GM23338 (cell line): Measurements from ENCODE around the gene PPHLN1. TPM values are rescaled to one million over a fixed set of nuclear protein-coding genes. Genes with fewer than 3 reads are reported as not detected.

ENCODE experiments used
- ATAC-seq: fragments of 200-7000 bp; cut with Tn5 transposase; 3 replicates; pipeline ENCODE4 v1.9.1; 2020
- DNase-seq: peaks from one replicate; pipeline ENCODE4 v3.0.0-alpha.2; 2015; ENCODE audit warnings: low spot score
- H2AFZ ChIP-seq: fragments of 200-600 bp; sonication (generic); 2 replicates; pipeline ENCODE4 v1.8.0; 2016; ENCODE audit warnings: antibody characterized with exemption, mild to moderate bottlenecking, moderate library complexity
- H3F3A ChIP-seq: fragments of 200-600 bp; sonication (generic); replicated peaks from 2 replicates; pipeline ENCODE4 v1.8.0; 2017; ENCODE audit warnings: antibody characterized with exemption, mixed run types, low read depth
- H3K27ac ChIP-seq: fragments of 200-600 bp; sonication (generic); 2 replicates; pipeline ENCODE4 v1.6.1; 2016; ENCODE audit warnings: low read depth
- H3K27me3 ChIP-seq: fragments of 200-600 bp; sonication (generic); 2 replicates; pipeline ENCODE4 v1.8.0; 2016; ENCODE audit warnings: mild to moderate bottlenecking, mixed run types, moderate library complexity; ENCODE audit not compliant: insufficient read depth
- H3K36me3 ChIP-seq: fragments of 200-600 bp; sonication (generic); 2 replicates; pipeline ENCODE4 v1.8.0; 2016; ENCODE audit warnings: mild to moderate bottlenecking; ENCODE audit not compliant: insufficient read depth
- H3K4me1 ChIP-seq: fragments of 200-600 bp; sonication (generic); 2 replicates; pipeline ENCODE4 v1.8.0; 2016; ENCODE audit warnings: mild to moderate bottlenecking, moderate library complexity; ENCODE audit not compliant: insufficient read depth
- H3K4me2 ChIP-seq: fragments of 200-600 bp; sonication (generic); 2 replicates; pipeline ENCODE4 v1.7.1; 2017; ENCODE audit warnings: mixed run types
- H3K4me3 ChIP-seq: fragments of 200-600 bp; sonication (generic); 2 replicates; pipeline ENCODE4 v1.6.1; 2016; ENCODE audit warnings: mixed run types
- H3K79me2 ChIP-seq: fragments of 200-600 bp; sonication (generic); replicated peaks from 2 replicates; pipeline ENCODE4 v1.8.0; 2017; ENCODE audit warnings: mild to moderate bottlenecking; ENCODE audit not compliant: insufficient read depth
- H3K9me2 ChIP-seq: fragments of 200-600 bp; sonication (generic); 2 replicates; pipeline ENCODE4 v1.8.0; 2017; ENCODE audit not compliant: insufficient read depth
- H4K20me1 ChIP-seq: fragments of 200-600 bp; sonication (generic); replicated peaks from 2 replicates; pipeline ENCODE4 v1.8.0; 2017; ENCODE audit warnings: mild to moderate bottlenecking; ENCODE audit not compliant: insufficient read depth
- H3K27ac Mint-ChIP-seq: 2 replicates; pipeline ENCODE4 v1.8.0; 2020; ENCODE audit warnings: inconsistent platforms, mild to moderate bottlenecking, moderate library complexity, mixed read lengths
- H3K27me3 Mint-ChIP-seq: 3 replicates; pipeline ENCODE4 v1.8.0; 2022; ENCODE audit warnings: low read depth, mild to moderate bottlenecking, moderate library complexity, mixed read lengths, inconsistent platforms; ENCODE audit not compliant: insufficient read depth, poor library complexity
- H3K36me3 Mint-ChIP-seq: 3 replicates; pipeline ENCODE4 v1.8.0; 2021; ENCODE audit warnings: low read depth, mild to moderate bottlenecking, inconsistent platforms, moderate library complexity, mixed read lengths
- H3K4me1 Mint-ChIP-seq: 3 replicates; pipeline ENCODE4 v1.8.0; 2020; ENCODE audit warnings: mild to moderate bottlenecking, inconsistent platforms, mixed read lengths
- H3K4me3 Mint-ChIP-seq: 3 replicates; pipeline ENCODE4 v1.8.0; 2021; ENCODE audit warnings: moderate library complexity, mild to moderate bottlenecking, inconsistent platforms, mixed read lengths
- H3K9me3 Mint-ChIP-seq: 3 replicates; pipeline ENCODE4 v1.8.0; 2020; ENCODE audit warnings: moderate library complexity, mild to moderate bottlenecking, inconsistent platforms, mixed read lengths
- EZH2 ChIP-seq: fragments of 200-600 bp; sonication (generic); IDR thresholded peaks from one replicate; pipeline ENCODE4 v1.8.0; 2017; ENCODE audit warnings: antibody characterized with exemption, mild to moderate bottlenecking, low read depth; ENCODE audit not compliant: unreplicated experiment
- EZH2phosphoT487 ChIP-seq: fragments of 200-600 bp; sonication (generic); IDR thresholded peaks from one replicate; pipeline ENCODE4 v1.8.1; 2018; ENCODE audit warnings: antibody characterized with exemption; ENCODE audit not compliant: unreplicated experiment
- JUNB ChIP-seq: IDR thresholded peaks from one replicate; pipeline ENCODE4 v1.6.1; 2016; ENCODE audit warnings: antibody characterized with exemption; ENCODE audit not compliant: unreplicated experiment
- NANOG ChIP-seq: IDR thresholded peaks from 2 replicates; pipeline ENCODE4 v1.6.1; 2016; ENCODE audit warnings: antibody characterized with exemption, borderline replicate concordance
- ZNF114 ChIP-seq: fragments of 250-450 bp; sonication (Bioruptor Pico); IDR thresholded peaks from 2 replicates; pipeline ENCODE4 v1.5.0; 2020; ENCODE audit warnings: mild to moderate bottlenecking, moderate library complexity
- polyA plus RNA-seq: library from polyadenylated mRNA; unstranded; fragments of >200 nt; fragmentation: Nextera tagmentation; extraction: Ambion mirVana; gene quantifications from 2 replicates; pipeline ENCODE4 v1.2.1, GENCODE V29; 2016
- total RNA-seq: library from RNA; depleted of rRNA; stranded (reverse); fragments of >200 nt; shearing (Covaris generic); gene quantifications from 2 replicates; pipeline ENCODE4 v1.2.3, GENCODE V29; 2014
- TF ChIP-seq, protein P1 (sequence below): fragments of 250-450 bp; sonication (Bioruptor Pico); IDR thresholded peaks from 2 replicates; pipeline ENCODE4 v1.5.0; 2020; ENCODE audit warnings: mild to moderate bottlenecking, moderate library complexity

Gene PPHLN1
- total and polyA plus RNA-seq, 2 experiments from 2014 or later, result 93.0 to 103 TPM

DNA sequence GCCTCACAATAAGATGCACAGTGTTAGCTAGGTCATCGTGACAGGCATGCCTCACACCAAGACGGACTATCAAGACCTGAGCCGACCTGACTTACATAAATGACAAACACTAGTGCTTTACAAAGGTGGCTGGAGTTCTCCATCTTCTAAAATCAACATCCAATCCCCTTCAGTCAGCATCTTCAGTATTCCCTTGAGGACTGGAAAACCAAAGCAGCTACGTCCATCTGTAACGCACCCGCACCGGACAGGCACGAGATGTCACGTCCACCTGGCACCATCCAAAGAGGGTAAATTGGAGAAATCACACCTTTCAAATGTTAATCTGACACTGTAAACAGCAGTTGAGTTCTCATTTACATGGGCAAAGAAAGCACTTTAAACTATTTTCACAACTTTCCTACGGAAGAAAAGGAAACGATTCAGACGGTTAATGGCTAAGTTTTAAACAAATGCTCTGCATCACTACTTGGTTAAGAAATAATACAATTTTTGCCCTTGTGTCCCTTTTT is 133.4 kb downstream of the PPHLN1 start:
- Histone ChIP-seq H4K20me1 (peaks cover 27% of the 10 kb centered on the region; the same call in 1 of the 2 replicates), H3K27me3 (no peaks in the 10 kb centered on the region), H2AFZ (no peak overlapping the region), H3K4me2 (peak overlapping the region; percentile 69), H3K27ac (peak overlapping the region; percentile 26; the same call in 1 of the 2 replicates), H3K36me3 (peaks cover 14% of the 10 kb centered on the region; the same call in 1 of the 2 replicates), H3K4me1 (peaks cover 40% of the 10 kb centered on the region), H3K9me2 (no peaks in the 10 kb centered on the region), H3K79me2 (peaks cover 9% of the 10 kb centered on the region), H3K4me3 (peak overlapping the region; percentile 37), H3F3A (peaks cover 7% of the 10 kb centered on the region; the same call in 1 of the 2 replicates)
- H3K27ac Mint-ChIP-seq, result no peak overlapping the region
- H3K4me3 Mint-ChIP-seq, result no peak overlapping the region
- H3K4me1 Mint-ChIP-seq, result peaks cover 36% of the 10 kb centered on the region
- H3K9me3 Mint-ChIP-seq, result no peaks in the 10 kb centered on the region; the same call in 2 of the 3 replicates
- peak; percentile 20 for ATAC-seq
- peaks cover 73% of the 10 kb centered on the region for H3K36me3 Mint-ChIP-seq
- TF ChIP-seq ZNF114 (no peak), NANOG (peak; percentile 98), EZH2 (no peak)
- TF ChIP-seq, protein P1, sequence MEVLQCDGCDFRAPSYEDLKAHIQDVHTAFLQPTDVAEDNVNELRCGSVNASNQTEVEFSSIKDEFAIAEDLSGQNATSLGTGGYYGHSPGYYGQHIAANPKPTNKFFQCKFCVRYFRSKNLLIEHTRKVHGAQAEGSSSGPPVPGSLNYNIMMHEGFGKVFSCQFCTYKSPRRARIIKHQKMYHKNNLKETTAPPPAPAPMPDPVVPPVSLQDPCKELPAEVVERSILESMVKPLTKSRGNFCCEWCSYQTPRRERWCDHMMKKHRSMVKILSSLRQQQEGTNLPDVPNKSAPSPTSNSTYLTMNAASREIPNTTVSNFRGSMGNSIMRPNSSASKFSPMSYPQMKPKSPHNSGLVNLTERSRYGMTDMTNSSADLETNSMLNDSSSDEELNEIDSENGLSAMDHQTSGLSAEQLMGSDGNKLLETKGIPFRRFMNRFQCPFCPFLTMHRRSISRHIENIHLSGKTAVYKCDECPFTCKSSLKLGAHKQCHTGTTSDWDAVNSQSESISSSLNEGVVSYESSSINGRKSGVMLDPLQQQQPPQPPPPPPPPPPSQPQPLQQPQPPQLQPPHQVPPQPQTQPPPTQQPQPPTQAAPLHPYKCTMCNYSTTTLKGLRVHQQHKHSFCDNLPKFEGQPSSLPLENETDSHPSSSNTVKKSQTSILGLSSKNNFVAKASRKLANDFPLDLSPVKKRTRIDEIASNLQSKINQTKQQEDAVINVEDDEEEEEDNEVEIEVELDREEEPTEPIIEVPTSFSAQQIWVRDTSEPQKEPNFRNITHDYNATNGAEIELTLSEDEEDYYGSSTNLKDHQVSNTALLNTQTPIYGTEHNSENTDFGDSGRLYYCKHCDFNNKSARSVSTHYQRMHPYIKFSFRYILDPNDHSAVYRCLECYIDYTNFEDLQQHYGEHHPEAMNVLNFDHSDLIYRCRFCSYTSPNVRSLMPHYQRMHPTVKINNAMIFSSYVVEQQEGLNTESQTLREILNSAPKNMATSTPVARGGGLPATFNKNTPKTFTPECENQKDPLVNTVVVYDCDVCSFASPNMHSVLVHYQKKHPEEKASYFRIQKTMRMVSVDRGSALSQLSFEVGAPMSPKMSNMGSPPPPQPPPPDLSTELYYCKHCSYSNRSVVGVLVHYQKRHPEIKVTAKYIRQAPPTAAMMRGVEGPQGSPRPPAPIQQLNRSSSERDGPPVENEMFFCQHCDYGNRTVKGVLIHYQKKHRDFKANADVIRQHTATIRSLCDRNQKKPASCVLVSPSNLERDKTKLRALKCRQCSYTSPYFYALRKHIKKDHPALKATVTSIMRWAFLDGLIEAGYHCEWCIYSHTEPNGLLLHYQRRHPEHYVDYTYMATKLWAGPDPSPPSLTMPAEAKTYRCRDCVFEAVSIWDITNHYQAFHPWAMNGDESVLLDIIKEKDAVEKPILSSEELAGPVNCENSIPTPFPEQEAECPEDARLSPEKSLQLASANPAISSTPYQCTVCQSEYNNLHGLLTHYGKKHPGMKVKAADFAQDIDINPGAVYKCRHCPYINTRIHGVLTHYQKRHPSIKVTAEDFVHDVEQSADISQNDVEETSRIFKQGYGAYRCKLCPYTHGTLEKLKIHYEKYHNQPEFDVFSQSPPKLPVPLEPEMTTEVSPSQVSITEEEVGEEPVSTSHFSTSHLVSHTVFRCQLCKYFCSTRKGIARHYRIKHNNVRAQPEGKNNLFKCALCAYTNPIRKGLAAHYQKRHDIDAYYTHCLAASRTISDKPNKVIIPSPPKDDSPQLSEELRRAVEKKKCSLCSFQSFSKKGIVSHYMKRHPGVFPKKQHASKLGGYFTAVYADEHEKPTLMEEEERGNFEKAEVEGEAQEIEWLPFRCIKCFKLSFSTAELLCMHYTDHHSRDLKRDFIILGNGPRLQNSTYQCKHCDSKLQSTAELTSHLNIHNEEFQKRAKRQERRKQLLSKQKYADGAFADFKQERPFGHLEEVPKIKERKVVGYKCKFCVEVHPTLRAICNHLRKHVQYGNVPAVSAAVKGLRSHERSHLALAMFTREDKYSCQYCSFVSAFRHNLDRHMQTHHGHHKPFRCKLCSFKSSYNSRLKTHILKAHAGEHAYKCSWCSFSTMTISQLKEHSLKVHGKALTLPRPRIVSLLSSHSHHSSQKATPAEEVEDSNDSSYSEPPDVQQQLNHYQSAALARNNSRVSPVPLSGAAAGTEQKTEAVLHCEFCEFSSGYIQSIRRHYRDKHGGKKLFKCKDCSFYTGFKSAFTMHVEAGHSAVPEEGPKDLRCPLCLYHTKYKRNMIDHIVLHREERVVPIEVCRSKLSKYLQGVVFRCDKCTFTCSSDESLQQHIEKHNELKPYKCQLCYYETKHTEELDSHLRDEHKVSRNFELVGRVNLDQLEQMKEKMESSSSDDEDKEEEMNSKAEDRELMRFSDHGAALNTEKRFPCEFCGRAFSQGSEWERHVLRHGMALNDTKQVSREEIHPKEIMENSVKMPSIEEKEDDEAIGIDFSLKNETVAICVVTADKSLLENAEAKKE (CRISPR knock-in tag), result no peak
- H3K27me3 Mint-ChIP-seq, result peaks cover 3% of the 10 kb centered on the region
- peak; percentile 57 for DNase-seq

DNA sequence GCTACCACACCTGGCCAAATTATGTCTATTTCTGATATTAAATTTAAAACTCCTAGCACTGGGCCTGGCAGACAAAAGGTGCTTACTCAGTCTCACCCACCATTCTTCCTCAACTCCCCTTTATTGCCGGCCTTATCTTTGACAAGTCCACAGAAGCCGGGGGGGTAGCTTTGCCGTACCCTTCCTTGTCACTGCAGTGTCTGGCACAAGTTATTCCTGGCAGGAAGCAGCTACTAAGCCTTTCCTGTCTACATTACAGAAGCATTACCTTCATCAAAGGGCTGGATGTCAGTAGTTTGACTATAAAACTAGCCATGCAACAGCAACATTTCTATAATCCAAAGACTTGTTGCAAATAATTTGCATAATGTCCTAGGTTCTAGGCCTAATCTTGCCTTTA is 136.5 kb downstream of the PPHLN1 start:
- H3K79me2 ChIP-seq, result peaks cover 9% of the 10 kb centered on the region
- H3K27ac Mint-ChIP-seq, result no peak overlapping the region
- H3K4me3 Mint-ChIP-seq, result no peak overlapping the region
- TF ChIP-seq EZH2, result no peak
- no peak for TF ChIP-seq EZH2phosphoT487
- TF ChIP-seq NANOG, result no peak
- TF ChIP-seq JUNB, result no peak
- TF ChIP-seq, protein P1 (CRISPR knock-in tag), result no peak

More for the DNA sequence above, 136.5 kb downstream of the PPHLN1 start:
- DNase-seq (no peak), ATAC-seq (no peak)
- Histone ChIP-seq H3K36me3 (peaks cover 29% of the 10 kb centered on the region), H3K27me3 (no peaks in the 10 kb centered on the region), H3K27ac (no peak overlapping the region), H3K4me2 (no peak overlapping the region), H3F3A (peaks cover 7% of the 10 kb centered on the region; the same call in 1 of the 2 replicates), H3K4me3 (no peak overlapping the region), H2AFZ (no peak overlapping the region), H3K9me2 (no peaks in the 10 kb centered on the region), H3K4me1 (peaks cover 38% of the 10 kb centered on the region), H4K20me1 (peaks cover 24% of the 10 kb centered on the region)
- Mint-ChIP-seq H3K27me3 (peaks cover 2% of the 10 kb centered on the region), H3K4me1 (peaks cover 35% of the 10 kb centered on the region), H3K36me3 (peaks cover 92% of the 10 kb centered on the region), H3K9me3 (no peaks in the 10 kb centered on the region)
